Measurements from ENCODE around the gene B3GNT3. TPM values are rescaled to one million over a fixed set of nuclear protein-coding genes. Genes with fewer than 3 reads are reported as not detected.
"Not testable (repeated sequence)": the region's sequence is repeated elsewhere in the genome, so short reads cannot be mapped to it uniquely, and the experiment has no call there.

The B3GNT3 gene
- total RNA-seq, 1 donor from 2014 or later: not detected

DNA sequence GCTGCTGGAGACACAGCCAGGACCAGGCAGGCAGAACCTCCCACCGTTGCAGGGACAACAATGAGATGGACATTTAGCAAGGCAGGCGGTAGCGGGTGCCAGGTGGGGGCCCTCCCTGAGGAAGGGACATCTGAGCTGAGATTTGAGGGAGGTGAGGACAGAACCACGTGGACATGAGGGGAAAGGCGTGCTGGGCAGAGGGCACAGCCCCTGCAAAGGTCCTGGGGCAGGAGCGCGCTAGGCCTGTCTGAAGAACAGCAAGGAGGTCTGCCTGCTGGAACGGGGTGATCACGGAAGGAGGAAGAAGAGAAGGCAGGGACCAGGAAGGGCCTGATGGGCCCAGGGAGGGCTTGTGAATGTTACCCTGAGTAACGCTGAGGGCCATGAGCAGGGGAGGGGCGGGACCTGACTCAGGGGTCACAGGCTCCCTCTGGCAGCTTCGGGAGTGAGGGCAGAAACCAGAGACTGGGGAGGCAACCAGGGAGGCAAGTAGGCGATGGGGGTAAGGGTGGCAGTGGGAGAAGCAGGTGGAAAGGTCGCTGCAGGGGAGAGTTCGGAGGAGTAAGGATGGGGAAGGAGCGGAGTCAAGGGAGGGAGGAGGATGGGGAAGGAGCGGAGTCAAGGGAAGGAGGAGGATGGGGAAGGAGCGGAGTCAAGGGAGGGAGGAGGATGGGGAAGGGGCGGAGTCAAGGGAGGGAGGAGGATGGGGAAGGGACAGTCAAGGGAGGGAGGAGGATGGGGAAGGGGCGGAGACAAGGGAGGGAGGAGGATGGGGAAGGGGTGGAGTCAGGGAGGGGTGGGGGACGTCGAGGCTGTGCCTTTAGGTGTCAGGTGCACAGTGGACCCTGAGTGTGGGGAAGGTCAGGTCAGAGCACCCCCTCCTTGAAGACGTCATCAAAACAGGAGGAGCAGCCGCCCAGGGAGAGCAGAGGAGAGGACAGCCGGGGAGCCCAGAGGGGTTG, 15.7 kb upstream of the B3GNT3 start:
- ATAC-seq (ENCODE audit: low read depth): no peak
- Mint-ChIP-seq H3K27ac (peak overlapping the region; percentile 68), H3K36me3 (ENCODE audit: low read depth) (peaks cover 61% of the 10 kb centered on the region), H3K4me1 (peaks cover 45% of the 10 kb centered on the region), H3K27me3 (no peaks in the 10 kb centered on the region), H3K4me3 (no peak overlapping the region), H3K9me3 (no peaks in the 10 kb centered on the region)
- ChIA-PET POLR2A (interaction anchor here (0.6 to 6.9 kb wide), 4 partner anchors 26 to 251 kb away, joined by 3 to 109 read pairs (median 10); partner anchors contain the start of gene FCHO1), CTCF (no interaction called here)
- intact Hi-C loops (cut with micrococcal nuclease): loop anchor here (5.0 kb wide), 2 partner anchors 42 to 153 kb away; partner anchors contain the start of gene CCDC124
- TF ChIP-seq CTCF (IDR thresholded peaks at IDR 0.05): no peak
- DNase-seq: no peak

DNA sequence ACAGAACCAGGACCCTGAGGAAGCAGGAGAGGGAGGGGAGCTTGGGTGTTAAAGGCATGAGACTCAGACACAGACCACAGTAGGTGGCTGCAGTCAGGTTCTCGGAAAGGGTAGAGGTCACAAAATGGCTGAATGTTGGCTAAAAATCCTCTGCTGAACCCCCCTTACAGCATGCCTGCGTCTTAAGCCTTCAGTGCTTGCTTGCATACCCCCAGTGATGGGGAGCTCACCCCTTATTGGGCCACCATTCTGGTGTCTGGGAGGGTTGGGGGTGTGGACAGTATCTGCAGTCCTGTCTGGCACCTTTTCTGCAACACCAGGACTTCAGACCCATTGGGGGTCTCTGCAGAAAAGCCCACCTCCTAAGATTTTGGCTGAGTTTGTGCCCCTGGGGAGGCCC, 14.2 kb upstream of the B3GNT3 start:
- no peak for TF ChIP-seq CTCF (IDR thresholded peaks at IDR 0.05)
- DNase-seq: no peak
- Mint-ChIP-seq H3K9me3 (no peaks in the 10 kb centered on the region), H3K27me3 (no peaks in the 10 kb centered on the region), H3K4me1 (peaks cover 40% of the 10 kb centered on the region), H3K4me3 (no peak overlapping the region), H3K36me3 (ENCODE audit: low read depth) (peaks cover 58% of the 10 kb centered on the region), H3K27ac (no peak overlapping the region)
- POLR2A ChIA-PET: interaction anchor here (1.4 to 6.9 kb wide), 2 partner anchors 27 to 67 kb away, joined by 4 to 109 read pairs; partner anchors contain the start of genes FCHO1 and JAK3
- ATAC-seq (ENCODE audit: low read depth): no peak
- CTCF ChIA-PET: no interaction called here
- intact Hi-C loops (cut with micrococcal nuclease): no loop called here

GRCh38 chr19:17783721-17784120, 11.2 kb upstream of the B3GNT3 start:
- H3K27ac Mint-ChIP-seq; H3K9me3 Mint-ChIP-seq; H3K4me3 Mint-ChIP-seq; DNase-seq; ATAC-seq (ENCODE audit: low read depth); H3K27me3 Mint-ChIP-seq: not testable (repeated sequence)
- ChIA-PET CTCF (interaction anchor here (0.8 to 4.6 kb wide), 8 partner anchors 9 to 288 kb away, joined by 3 to 22 read pairs (median 4); partner anchors contain the start of gene RPL18A), POLR2A (interaction anchor here (0.7 to 2.3 kb wide), 4 partner anchors 29 to 1241 kb away, joined by 4 to 6 read pairs (median 4); partner anchors contain the start of gene CCDC124)
- intact Hi-C loops (cut with micrococcal nuclease): loop anchor here (1.0 kb wide), 5 partner anchors 7 to 287 kb away; no protein-coding TSS in a partner anchor
- Mint-ChIP-seq H3K36me3 (ENCODE audit: low read depth) (peaks cover 67% of the 10 kb centered on the region), H3K4me1 (peaks cover 16% of the 10 kb centered on the region)

DNA sequence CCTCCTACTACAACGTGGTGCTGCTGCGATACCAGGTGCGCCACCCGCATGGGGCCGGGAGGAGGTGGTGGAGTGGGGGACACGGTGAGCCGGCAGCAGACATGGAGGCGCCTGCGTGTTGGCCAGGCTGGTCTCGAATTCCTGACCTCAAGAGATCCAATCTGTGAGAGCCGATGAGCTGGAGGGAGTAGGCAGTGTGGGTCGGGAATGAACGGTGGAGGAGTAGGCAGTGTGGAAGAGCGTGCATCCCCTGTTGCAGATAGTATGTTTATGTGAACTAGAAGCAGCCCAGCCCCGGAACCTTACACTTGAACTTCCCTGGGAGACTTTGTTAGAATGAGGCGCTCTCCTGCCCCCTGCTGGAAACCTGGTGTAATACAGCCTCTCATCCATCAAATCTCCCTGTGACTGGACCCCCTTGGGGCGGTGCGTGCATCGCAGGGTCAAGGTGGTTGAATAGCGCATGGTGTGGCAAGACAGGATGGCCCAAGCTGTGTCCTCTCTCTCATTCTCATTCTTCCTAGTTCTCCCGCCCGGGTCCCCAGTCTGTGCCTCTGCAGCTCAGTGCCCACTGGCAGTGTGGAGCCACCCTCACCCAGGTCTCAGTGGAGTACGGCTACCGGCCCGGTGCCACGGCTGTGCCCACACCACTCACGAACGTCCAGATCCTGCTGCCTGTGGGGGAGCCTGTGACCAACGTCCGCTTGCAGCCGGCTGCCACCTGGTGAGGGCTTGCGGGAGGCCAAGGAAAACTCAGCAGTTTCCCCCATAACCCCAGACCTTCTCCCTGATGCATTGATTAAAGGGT, 10.5 kb upstream of the B3GNT3 start:
- intact Hi-C loops (cut with micrococcal nuclease): loop anchor here (1.0 kb wide), 5 partner anchors 8 to 288 kb away; no protein-coding TSS in a partner anchor
- ChIA-PET CTCF (interaction anchor here (0.9 to 4.6 kb wide), 9 partner anchors 10 to 288 kb away, joined by 3 to 22 read pairs (median 4); no protein-coding TSS in a partner anchor), POLR2A (interaction anchor here (0.6 to 2.3 kb wide), 5 partner anchors 15 to 290 kb away, joined by 3 to 6 read pairs (median 4); partner anchors contain the start of genes CCDC124 and RPL18A)
- no peaks in the 10 kb centered on the region for H3K9me3 Mint-ChIP-seq
- H3K27ac Mint-ChIP-seq: no peak overlapping the region
- peaks cover 74% of the 10 kb centered on the region for H3K36me3 Mint-ChIP-seq (ENCODE audit: low read depth)
- DNase-seq (peak; percentile 62), ATAC-seq (ENCODE audit: low read depth) (peak; percentile 89)
- no peak overlapping the region for H3K4me3 Mint-ChIP-seq
- H3K4me1 Mint-ChIP-seq: peaks cover 9% of the 10 kb centered on the region
- no peaks in the 10 kb centered on the region for H3K27me3 Mint-ChIP-seq
- TF ChIP-seq CTCF (IDR thresholded peaks at IDR 0.05): no peak

DNA sequence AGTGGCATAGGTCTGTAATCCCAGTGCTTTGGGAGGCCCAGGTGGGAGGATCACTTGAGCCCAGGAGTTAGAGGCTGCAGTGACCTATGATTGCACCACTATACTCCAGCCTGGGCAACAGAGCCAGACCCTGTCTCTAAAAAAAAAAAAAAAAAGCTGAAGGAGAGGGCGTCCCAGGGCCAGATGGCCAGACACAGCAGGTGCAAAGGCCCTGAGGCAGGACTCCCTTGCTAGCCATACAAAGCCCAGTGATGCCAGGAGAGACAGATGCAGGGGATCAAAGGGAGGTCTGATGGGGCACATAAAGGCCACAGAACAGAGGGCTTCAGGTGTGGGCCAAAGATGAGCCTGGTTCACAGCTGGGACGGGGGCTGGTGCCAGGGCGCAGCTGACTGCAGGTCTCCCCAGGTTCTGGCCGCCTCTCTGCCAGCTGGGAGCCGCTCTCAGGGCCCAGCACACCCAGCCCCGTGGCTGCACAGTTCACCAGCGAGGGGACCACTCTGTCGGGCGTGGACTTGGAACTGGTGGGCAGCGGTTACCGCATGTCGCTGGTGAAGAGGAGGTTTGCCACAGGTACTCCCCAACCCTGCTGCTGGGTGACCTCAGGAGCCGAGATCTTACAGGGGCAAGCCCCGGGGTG, 7.5 kb upstream of the B3GNT3 start:
- no peaks in the 10 kb centered on the region for H3K9me3 Mint-ChIP-seq
- no peaks in the 10 kb centered on the region for H3K27me3 Mint-ChIP-seq
- H3K27ac Mint-ChIP-seq: no peak overlapping the region
- no peak for DNase-seq
- POLR2A ChIA-PET: no interaction called here
- peaks cover 55% of the 10 kb centered on the region for H3K36me3 Mint-ChIP-seq (ENCODE audit: low read depth)
- no peak overlapping the region for H3K4me3 Mint-ChIP-seq
- no peak for ATAC-seq (ENCODE audit: low read depth)
- no peak for TF ChIP-seq CTCF (IDR thresholded peaks at IDR 0.05)
- H3K4me1 Mint-ChIP-seq: peaks cover 23% of the 10 kb centered on the region
- CTCF ChIA-PET: interaction anchor here (1.0 kb wide), 1 partner anchor 84 kb away, joined by 5 read pairs; no protein-coding TSS in a partner anchor
- intact Hi-C loops (cut with micrococcal nuclease): no loop called here
